ENCODE measurements around the gene ARAF.

GRCh38 chrX:47515941-47516665, 44.9 kb upstream of the ARAF start:
- TF ChIP-seq CTCF (IDR thresholded peaks at IDR 0.05; ENCODE audit: low read depth, low read length, poor library complexity, severe bottlenecking) (no peak), EZH2phosphoT487 (IDR thresholded peaks at IDR 0.05; ENCODE audit: borderline replicate concordance, low read length) (no peak)

All from DOHH2 (cell line).